Right ventricle myocardium inferior (tissue), 1 donor: Measurements from ENCODE around the gene COL15A1. TPM values are rescaled to one million over a fixed set of nuclear protein-coding genes. Genes with fewer than 3 reads are reported as not detected.

ENCODE experiments used
- ATAC-seq: fragments of 200-7000 bp; cut with Tn5 transposase; one replicate; pipeline ENCODE4 v1.9.1; 2020; ENCODE audit warnings: mild to moderate bottlenecking, moderate library complexity
- DNase-seq: peaks from one replicate; pipeline ENCODE4 v3.0.0; 2021; ENCODE audit errors: missing footprints
- intact Hi-C: fragments of 100-400 bp; cut with DNase I; formaldehyde crosslinking; loops from one replicate; pipeline ENCODE4 v1.11.0; 2022
- total RNA-seq: library from RNA; stranded (reverse); fragmentation: NEBNext Ultra II Directional; extraction: Animal tissue kit (Norgen Biotek cat#: 25700); gene quantifications from one replicate; pipeline ENCODE4 v1.2.1, GENCODE V29; 2021
- donor health status: DM: no; HTN: yes; CAD: no; lungs with severe emphysema.

Gene COL15A1
- total RNA-seq, 1 donor from 2014 or later = 58.3 TPM

DNA sequence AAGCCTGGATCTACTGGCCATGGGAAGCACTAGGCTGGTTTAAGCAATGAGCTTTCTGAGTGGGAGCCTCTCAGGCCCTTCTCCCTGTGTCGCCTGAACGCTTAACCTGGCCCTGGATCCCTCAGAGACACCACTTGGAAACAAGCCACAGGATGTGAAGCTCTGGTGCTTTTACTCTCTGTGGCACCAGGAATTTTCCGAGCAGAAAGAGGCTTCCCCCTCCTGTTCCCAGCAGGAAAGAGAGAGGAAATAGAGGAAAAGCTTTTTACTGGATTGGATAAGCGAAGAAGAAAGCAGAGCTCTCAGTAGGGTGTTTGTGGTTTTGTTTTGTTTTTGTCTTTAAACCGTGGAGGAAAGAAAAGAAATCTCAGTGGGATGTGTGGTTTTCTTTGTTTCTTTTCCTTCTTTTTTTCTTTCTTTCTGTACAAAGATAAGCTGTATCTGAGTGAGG lies 34.5 kb downstream of the COL15A1 start:
- no peak for ATAC-seq
- intact Hi-C loops = loop anchor here (5.0 to 10.0 kb wide), 3 partner anchors 34 to 167 kb away; no protein-coding TSS in a partner anchor
- no peak for DNase-seq

- no peak for DNase-seq
- ATAC-seq = no peak
- intact Hi-C loops = no loop called here
These were observed 36.6 kb downstream of the COL15A1 start for GRCh38 chr9:98980291-98980690.

DNA sequence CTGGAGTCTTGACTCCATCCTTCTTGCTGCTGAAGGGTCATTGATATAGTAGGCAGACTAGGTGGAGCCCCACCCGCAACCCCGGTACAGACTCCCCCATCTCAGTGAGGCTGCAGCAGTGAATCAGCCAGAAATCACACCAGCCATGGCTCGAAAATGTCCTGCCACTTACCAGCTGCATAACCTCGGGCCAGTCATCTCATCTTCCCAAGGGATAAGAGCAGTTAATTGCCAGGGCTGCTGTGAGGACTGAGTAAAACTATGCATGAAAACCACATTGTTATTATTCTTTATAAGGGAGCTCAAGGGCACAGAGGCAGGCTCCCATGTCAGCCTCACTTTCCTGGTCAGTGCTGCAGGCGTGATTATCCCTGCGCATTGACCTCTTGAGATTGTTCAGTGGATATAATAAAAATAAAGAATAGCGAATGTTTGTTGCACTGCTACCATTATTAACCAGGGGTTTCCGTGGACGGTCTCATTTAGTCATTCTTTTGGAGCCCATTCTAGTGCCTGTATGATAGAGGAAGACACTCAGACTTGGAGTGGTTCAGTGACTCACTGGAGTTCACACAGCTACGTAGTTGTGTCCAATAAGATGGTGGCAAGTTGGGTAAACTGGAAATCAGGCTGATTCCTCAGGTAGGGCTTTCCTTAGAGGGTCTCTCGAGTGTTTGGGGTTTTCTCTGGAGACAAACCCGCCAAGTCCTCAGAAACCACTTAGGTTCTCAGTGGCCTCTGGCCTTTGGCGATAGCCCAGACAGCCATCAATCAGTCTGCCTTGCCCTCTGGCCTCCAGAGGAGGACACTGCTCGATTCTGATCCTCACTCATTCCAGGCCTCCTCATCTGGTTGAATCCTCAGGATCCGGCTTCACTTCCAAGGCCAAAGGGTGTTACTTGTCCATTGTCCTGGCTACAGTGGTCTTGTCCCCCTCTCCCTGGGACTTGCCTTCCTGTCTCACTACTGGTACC lies 39.9 kb downstream of the COL15A1 start:
- intact Hi-C loops = no loop called here
- peak; percentile 44 for ATAC-seq
- DNase-seq = no peak

DNA sequence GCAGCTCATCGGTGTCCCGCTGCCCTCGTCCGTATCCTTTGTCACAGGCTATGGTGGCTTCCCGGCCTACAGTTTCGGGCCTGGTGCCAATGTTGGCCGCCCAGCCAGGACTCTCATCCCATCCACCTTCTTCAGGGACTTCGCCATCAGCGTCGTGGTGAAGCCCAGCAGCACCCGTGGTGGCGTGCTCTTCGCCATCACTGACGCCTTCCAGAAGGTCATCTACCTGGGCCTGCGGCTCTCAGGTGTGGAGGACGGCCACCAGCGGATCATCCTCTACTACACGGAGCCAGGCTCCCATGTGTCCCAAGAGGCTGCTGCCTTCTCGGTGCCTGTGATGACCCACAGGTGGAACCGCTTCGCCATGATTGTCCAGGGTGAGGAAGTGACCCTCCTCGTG lies 41.9 kb downstream of the COL15A1 start:
- ATAC-seq = no peak
- intact Hi-C loops = no loop called here
- no peak for DNase-seq

DNA sequence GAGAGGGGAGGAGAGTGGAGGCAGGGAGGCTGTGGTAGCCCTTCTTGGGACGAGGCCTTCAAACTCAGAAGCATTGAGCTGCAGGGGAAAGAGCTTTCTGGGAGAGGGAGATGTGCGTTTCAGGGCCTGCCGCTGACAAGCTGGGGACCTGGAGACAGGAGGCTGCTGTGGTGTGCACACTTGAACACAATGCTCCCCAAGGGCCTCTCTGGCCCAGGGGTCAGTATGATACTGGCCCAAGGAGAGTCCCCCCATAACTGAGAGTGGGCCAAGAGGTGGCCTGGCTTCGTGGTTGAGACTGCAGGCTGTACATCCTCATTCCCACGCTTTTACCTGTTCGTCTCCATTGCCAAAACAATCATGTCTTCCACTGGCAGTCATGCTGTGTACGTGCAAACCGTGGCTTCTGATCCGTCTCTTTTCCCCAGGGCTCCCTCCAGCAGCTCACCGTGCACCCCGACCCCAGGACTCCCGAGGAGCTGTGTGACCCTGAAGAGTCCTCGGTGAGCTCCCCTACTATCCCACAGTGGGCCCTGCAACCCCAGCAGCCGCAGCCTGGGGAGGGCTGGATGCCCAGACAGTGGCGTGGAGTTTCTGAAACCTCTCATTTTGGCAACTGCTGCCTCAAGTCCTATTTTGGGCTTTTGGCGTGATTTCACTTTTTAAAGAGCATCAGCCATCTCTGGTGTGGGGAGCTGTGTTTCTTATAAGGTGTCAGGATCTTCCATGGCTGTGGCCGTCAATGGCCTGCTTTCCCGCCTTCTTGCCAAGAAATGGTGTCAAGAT lies 43.4 kb downstream of the COL15A1 start:
- DNase-seq = peak; percentile 49
- peak; percentile 5 for ATAC-seq
- intact Hi-C loops = no loop called here

DNA sequence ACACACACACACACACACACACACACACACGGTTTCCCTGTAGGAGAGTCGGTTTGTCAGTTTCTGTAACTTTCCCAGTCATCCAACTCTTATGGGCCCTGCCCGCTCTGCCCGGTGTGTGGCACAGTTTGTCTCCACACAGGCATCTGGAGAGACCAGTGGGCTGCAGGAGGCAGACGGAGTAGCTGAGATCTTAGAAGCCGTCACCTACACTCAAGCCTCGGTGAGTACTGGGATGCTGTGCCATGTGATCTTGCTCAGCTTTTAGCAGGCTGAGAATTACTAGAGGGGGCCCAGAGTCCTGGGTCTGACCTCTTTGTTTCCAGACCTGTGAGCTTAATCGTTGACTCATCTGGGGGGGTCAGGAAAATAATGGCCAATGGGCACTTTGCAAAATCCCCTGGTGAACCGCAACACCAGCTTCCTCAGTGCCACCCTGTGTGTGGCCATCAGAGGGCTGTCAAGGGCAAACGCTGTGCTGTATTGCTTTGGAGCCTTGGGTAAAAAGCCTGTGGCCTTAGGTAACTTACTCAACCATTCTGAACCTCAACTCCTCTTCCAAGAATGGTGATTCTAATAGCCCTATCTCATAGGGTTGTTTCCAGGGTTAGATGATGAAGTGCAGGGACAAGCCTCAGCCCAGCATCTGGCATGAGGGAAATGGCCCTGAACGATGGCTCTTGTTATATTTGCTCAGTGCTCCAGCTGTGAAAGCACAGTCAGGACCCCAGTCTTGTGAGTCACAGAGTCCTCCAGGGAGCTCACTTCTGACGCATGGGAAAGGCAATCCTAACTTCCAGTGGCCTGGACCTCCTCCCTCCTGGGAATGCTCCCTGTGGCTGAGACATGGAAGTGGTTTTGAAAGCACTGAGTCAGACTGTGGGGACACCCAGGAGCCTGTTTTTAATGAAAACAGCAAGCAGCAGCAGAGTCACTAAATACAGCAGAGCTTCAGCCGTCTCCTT lies 45.6 kb downstream of the COL15A1 start:
- ATAC-seq = peak; percentile 92
- intact Hi-C loops = no loop called here
- DNase-seq = no peak

DNA sequence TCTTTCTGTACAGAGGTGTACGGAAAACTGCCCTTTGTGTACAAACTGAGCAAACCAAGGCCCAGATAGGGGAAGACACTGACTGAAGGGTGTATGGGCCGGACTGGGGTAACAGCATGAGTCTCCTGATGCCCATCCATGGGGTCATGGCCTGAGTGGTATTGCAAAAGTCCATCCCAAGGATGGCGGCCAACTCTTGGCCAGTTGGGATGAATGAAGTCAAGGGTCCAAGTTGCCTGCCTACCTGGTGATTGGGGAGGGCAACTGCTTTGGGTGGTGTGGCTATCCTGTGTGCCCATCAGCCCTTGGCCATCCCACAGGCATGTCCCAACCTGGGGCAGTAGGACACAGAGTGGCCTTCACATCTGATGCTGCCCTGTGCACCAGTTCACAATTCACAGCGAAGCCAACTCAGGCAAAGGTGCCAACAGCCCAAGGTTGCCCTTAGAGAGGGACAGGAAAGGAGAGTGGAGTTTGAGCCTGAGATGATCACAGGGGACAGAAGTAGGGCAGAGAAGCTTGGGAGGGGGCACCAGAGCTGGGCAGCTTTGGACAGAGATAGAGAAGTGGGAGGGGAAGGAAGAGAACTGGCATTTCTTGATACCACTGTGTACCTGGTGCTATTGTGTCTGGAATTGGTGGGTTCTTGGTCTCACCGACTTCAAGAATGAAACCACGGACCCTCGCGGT lies 46.6 kb downstream of the COL15A1 start:
- no peak for ATAC-seq
- intact Hi-C loops = no loop called here
- DNase-seq = peak; percentile 33

DNA sequence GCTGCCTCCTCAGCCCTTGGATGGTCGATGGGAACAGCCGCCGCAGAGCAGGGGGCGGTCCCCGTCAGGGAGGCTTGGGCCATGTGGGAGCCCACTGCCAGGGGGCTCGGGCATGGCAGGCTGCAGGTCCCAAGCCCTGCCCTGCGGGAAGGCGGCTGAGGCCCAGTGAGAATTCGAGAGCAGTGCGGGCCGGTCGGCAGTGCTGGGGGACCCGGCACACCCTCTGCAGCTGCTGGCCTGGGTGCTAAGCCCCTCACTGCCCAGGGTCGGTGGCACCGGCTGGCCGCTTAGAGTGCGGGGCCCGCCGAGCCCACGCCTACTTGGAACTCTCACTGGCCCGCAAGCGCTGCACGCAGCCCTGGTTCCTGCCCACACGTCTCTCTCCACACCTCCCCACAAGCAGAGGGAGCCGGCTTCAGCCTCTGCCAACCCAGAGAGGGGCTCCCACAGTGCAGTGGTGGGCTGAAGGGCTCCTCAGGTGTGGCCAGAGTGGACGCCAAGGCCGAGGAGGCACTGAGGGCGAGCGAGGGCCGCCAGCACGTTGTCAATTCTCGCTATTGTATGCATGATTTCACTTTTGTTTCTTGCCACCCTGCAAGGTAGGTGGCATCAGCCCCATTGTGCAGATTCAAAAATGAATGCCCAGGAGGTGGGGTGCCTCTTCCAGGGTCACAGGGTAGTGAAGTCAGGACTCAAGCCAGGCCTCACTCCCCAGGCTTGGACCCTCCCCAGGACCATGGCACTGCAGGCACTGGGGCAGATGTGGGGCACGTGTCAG lies 48.6 kb downstream of the COL15A1 start:
- intact Hi-C loops = no loop called here
- DNase-seq = no peak

DNA sequence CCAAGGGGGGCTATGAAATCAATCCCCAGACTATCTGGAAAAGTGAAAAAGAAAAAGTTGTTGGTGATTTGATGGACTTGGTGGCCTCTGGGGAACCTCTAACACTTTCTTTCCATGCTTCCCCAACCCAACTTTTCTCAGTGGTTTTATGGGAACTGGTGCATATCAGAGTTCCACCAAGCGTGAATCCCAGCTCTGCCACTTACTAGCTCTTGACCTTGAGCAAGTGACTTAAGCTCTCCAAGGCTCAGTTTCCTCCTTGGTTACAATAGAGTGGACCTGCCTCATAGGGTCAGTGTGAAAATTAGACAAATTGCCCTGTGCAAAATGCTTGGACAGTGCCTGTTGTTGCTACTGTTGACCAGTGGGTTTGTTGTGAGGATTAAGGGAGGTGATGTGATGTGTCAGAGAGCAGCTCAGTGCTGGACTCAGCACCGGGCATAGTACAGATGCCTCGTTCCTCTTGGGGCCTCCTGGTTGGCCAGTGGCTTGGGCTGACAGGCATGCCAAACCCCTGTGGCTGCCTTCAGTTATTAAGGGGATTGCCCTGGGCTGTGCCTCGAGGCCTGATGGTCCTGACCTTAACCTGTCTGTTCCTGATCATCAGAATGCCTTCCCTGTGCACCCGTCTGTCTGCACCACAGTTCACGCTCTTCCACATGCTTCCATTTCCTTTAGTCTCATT lies 49.3 kb downstream of the COL15A1 start:
- intact Hi-C loops = no loop called here
- DNase-seq = no peak
- ATAC-seq = no peak

More for the DNA sequence above, 48.6 kb downstream of the COL15A1 start:
- no peak for ATAC-seq

GRCh38 chr9:98993570-98993945 lies 49.9 kb downstream of the COL15A1 start:
- no peak for DNase-seq
- intact Hi-C loops = no loop called here
- no peak for ATAC-seq

- intact Hi-C loops = no loop called here
- DNase-seq (no peak), ATAC-seq (no peak)
These were observed 50.7 kb downstream of the COL15A1 start for GRCh38 chr9:98994172-98995058.

DNA sequence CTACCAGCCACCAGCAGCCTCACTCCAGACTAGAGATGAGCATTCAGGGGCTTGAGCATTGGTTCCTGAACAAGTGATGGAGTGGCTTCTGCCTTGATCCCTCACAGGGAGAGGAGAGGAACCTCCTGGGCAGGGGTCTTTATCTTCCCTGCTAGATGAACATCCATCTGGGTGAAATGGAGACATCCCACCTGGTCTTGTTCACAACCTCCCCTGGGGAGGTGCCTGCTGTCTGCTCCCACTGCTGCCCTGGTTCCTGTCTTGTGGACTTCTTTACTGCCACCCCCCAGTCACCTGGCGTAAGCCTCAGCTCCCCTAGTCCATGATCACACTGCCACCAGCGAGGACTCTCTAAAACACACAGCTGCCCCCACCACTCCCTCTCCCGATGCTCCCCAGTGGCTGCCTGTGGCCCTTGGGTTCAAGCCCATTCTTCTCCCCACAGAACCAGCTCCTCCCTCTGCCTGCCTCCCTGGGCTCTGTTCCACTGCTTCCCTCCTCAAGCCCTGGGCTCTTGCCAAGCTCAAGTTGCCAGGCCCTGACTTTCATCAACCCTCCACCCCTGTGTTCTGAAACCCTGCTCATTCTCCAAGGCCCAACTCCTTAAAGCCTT lies 51.5 kb downstream of the COL15A1 start:
- intact Hi-C loops = no loop called here

GRCh38 chr9:98995971-98996504 lies 52.3 kb downstream of the COL15A1 start:
- no peak for ATAC-seq
- intact Hi-C loops = no loop called here
- no peak for DNase-seq

More for the DNA sequence above, 51.5 kb downstream of the COL15A1 start:
- ATAC-seq = peak; percentile 43
- DNase-seq = peak; percentile 86

- intact Hi-C loops = loop anchor here (1.0 kb wide), 1 partner anchor 136 kb away; no protein-coding TSS in a partner anchor
- ATAC-seq = peak; percentile 7
- no peak for DNase-seq
These were observed 53.9 kb downstream of the COL15A1 start for GRCh38 chr9:98997604-98998003.
